Ammon's horn (tissue), 1 donor: Measurements from ENCODE around the gene PGM1.

Experiments used
- DNase-seq: peaks from one replicate; pipeline ENCODE4 v3.0.0-alpha.2; 2016; ENCODE audit warnings: low spot score

PGM1 gene

DNA sequence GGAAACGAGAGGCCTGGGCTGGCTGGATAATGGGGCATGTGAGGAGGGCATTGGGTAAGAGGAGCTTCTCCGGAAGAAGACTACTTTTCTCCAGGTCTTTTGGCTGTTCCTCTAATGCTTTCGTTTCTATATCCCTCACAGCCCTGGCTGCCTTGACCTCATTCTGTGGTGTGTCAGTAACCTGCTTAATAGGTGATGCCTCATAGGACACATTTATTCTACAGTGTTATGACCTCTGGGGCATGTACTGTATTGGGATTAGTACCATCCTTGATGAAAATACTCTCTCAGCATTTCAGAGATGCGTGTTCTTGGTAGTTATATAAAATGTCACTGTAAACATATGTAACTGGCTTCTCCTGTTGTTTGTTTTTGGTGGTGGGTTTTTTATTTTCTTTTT, 40.1 kb downstream of the PGM1 start:
- DNase-seq: no peak

DNA sequence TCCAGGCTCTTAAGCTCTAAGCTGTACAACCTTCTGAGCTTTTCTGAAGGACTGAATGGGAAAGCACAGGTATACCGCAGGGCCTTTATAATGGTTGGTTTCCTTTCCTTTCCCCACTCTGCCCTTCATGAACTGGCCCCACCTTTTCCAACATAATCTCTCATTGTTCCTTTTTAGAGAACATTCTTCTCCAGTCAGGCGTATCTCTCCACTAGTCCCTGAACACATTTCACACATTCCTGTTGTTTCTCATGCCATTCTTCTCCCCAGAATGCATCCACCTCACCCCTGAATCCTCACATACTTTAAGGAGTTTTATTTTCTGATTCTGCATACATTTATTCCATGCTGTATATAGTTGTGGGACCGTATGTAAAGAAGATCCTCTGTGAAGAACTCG, 41.3 kb downstream of the PGM1 start:
- no peak for DNase-seq

GRCh38 chr1:63635681-63636080, 42.5 kb downstream of the PGM1 start:
- no peak for DNase-seq

GRCh38 chr1:63636192-63637105, 43.2 kb downstream of the PGM1 start:
- no peak for DNase-seq

DNA sequence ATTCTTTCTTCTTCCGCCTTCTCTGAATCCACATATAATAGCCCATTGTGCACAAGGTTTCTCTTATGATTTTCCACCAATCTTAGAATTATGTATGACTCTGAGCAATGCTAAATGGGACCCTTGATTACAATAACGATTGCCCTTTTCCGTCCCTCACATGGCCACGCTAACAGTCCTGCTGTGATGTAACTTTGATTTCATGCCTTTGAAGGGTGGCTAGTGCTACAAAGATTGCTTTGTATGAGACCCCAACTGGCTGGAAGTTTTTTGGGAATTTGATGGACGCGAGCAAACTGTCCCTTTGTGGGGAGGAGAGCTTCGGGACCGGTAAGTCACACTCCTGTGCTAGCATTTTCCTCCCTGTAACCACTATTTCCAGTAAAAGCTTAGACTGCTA, 45.3 kb downstream of the PGM1 start:
- DNase-seq: no peak

DNA sequence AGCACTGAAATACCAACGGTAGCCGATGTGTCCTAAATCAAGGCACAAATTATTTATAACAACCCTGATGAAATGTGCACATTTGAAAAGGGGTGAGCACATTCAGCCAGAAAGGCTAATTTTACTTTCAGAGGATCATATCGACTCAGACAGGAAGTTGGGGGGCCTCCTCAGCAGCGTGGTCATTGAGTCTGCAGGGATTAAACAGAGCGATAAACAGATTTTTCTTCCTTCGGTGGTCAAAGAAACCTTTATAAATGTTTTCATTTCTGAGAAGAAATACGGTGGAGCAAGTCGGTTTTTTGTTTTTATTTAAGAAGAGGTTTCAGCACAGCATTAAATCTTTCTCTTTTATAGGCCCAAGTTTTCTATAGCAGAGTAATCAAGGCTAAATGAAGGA, 45.7 kb downstream of the PGM1 start:
- no peak for DNase-seq

DNA sequence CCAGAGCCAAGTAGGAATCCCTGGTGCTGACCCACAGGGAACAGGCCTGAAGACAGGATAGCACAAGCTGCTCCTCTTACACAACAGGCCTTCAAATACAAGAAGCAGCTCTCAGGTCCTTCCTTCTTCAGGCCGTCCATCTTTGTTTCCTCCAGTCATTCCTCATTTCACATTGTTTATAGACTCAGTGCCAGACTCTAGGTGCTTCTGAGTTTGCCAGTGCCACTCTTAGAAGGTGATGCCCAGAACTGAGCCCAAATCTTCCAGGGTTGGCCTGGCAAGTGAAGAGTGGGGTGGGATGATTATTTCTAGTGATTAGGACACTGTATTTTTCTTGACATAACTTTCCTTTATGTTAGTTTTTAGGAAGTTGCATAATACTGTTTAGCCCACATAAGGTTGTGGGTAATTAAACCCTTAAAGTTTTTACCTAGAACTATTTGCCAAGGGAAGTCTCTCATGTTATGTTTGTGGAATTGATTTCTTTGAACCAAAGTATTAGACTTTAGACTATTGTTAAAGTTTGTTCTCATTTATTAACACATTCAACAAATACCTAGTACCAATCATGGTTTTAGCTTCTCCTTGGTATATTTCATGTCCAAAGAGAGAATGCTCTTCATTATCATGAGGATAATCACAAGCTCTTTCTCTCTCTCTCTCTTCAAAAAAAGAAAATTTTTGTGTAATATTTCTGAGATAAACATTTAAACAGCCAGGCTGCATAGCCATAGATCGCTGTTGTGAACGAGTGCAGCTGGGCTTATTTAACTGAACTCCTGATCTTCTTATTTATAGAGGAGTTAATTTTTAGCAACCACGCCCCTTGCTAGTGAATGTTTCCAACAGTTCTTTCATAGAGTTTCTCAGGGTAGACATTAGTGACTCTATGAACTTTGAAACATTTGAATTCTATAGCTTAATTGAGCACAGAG, 47.7 kb downstream of the PGM1 start:
- no peak for DNase-seq

DNA sequence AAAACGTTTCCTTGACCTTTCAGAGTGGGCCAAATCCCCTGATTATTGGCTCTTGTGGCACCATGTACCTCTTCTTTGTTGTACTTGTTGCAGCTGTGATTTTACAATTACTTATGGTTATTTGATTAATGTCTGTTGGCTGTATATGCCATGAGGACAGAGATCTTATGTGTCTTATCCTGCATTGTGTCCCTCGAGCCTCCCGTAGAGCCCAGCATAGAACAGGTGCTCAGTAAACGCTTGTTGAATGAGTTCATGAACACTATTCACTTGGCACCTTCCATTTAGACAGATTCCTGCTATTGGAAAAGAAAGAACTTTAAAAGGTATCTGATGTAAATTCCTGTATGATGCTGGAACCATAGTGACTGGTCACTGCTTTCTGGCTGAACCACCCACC, 48.4 kb downstream of the PGM1 start:
- DNase-seq: no peak

DNA sequence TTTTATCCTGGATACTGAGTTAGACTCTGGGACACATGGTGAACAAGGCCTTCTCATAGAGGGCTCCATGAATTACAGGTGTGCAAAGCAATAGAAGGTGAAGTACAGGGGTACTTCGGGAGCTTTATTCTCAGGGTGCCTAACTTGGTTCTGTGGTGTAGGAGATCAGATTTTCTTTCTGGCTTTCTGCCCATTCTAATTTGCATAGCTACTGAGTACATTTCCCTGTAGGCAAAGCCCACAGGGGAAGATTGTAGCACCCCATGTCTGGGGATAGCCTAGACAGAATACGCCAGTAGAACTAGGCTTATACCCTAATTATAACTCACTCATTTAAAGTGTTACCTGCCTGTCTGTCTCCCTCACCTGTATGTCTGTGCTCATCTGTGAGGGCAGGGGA, 49.7 kb downstream of the PGM1 start:
- no peak for DNase-seq

DNA sequence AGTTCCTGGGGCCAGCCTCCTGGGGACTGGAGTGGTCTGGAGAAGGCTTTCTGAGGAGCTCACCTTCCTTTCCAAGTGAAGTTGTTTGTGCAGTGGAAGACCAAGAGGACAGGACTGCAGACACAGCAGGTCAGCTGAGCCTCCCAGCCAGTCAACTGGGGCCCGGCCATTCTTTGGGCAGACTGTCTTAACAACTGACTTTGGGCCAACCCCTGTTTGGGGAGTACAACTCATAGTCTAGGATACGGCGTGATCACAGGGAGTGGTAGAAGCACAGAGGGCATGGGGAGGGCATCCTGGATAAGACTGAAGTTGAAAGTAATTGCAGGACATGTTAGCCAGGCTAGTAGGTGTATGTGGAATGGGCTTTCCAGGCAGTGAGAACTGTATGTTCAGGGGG, 50.3 kb downstream of the PGM1 start:
- no peak for DNase-seq

GRCh38 chr1:63643926-63644325, 50.7 kb downstream of the PGM1 start:
- no peak for DNase-seq

- no peak for DNase-seq
These were observed 52.1 kb downstream of the PGM1 start for GRCh38 chr1:63645317-63645716.

GRCh38 chr1:63648689-63649088, 55.5 kb downstream of the PGM1 start:
- DNase-seq: no peak

DNA sequence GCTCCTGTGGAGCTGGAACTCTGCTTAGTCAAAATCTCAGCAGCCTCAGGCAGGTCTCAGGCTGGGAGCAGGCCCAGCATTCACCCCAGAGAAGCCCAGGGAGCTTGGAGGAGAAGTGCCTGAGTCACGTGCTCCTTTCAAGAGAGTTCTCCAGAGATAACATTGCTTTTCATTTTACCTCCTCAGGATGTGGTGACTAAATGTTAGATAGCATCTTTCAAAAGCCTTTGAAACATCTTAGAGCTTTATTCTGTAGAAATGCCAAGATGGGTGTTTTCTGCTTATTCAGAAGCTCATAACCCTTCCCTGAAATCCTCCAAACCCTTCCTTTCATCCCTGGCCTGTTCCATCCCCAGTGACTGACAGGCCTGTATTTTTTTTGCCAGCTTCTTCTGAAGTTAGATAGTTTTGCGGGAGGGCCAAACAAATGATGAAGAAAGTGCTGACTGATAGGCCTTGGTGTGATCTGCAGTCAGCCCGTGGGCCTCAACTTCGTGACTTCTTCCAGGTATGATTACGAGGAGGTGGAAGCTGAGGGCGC, 58.0 kb downstream of the PGM1 start:
- DNase-seq: no peak

DNA sequence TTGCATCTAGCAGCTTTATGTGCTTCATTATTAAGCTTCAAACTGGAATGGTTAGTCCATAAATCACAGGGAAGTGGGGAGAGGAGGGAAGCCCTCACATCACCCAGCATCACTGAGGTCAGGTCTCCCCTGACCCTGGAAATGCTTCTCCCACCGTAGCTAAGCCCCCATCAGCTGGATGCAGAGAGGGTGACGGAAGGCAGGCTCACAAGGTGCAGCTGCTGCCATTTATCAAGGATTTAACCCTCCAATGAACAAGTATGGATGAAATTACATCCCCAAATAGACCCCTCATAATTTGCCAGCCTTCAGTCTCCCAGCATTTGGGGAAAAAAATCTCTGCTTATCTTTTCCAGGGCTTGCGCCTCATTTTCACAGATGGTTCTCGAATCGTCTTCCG, 60.8 kb downstream of the PGM1 start:
- no peak for DNase-seq

- no peak for DNase-seq
These were observed 66.2 kb downstream of the PGM1 start for GRCh38 chr1:63659448-63659847.

DNA sequence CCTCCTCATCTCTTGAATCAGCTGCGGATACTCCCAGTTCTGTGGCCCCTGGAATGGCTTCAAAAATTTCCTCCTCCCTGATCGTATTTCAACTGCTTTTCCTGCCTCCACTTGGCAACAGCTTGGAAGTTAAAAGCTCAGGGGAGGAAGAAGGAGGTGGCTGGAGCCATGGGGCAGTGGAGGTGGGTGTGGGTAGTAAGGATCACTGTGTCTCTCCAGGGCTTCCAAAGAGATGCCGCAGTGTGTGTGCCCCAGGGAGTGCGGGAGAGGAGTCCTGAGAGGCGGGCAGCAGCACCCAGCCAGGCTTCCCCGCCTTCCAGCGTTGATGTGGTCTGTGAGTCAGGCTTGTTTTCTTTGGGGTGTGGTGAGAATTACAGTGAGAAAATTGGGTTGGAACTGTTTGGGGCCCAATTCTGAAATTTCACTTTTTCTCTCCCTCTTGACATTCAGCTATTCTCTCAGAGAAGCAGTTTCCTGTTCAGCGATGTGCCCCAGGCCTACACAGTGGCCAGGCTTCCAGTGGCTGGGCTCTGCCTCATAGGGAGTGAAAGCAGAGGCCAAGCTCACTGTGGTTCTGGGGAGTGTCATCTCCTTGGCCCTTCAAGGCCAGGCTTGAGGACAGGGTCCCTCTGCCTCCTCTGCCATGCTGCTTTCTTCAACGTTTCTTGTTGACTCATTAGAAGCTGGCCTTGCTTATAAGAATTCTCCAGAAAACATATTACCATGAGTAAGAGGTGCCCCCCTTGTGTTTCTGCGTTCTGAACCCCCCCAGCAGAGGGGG, 69.0 kb downstream of the PGM1 start:
- no peak for DNase-seq

- no peak for DNase-seq
These were observed 69.6 kb downstream of the PGM1 start for GRCh38 chr1:63662841-63663240.

DNA sequence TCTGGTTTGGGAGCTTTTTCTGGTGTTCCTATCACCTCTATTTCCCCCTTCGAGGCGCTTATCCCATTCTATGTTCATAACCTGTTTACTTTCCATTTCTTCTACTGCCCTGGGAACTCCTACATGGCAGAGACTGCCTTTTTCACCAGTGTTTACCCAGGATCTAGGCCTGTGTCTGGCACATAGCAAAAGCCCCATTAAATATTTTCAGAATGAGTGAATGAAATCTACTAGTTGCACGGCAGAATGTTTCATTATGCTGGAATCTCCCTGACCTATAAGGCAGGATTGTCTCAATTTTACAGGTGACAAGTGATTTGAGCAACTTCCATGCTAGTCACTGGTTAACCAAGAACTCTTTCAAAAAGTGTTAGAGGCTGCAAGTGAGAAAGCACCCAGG, 70.1 kb downstream of the PGM1 start:
- DNase-seq: no peak

GRCh38 chr1:63663873-63664272, 70.7 kb downstream of the PGM1 start:
- DNase-seq: no peak

DNA sequence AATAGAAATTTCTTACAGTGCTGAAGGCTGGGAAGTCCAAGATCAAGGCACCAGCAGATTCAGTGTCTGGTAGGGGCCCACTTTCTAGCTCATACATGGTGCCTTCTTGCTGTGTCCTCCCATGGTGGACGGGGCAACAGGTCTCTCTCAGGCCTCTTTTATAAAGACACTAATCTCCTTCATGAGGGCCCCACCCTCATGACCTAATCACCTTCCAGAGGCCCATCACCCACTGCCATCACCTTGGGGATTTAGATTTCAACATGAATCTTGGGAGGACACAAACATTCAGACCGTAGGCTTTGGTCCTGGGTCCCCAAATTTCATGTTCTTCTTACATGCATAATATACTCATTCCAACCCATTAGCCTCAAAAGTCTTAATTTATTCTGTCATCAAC, 71.5 kb downstream of the PGM1 start:
- no peak for DNase-seq

DNA sequence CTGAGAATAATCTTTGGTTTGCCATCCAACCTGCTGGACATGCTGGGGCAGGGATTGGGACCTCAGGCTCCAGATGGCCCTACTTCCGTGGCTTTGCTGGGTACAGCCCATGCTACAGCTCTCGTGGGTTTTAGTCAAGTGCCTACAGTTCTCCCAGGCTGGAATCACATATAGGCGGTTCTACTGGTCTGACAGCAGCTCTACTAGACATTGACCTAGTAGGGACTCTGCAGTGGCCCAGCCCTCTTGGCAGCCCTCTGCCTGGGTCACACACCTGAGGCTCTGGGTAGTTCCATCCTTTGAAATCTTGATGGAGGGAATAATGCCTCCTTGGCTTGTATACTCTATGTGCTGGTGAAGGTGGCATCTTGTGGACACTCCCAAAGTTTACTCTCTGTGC, 72.2 kb downstream of the PGM1 start:
- no peak for DNase-seq
